ENCODE results near the gene KIAA1549. TPM values are rescaled to one million over a fixed set of nuclear protein-coding genes. Genes with fewer than 3 reads are reported as not detected.
"Not testable (repeated sequence)": the region's sequence is repeated elsewhere in the genome, so short reads cannot be mapped to it uniquely, and the experiment has no call there.

KIAA1549 gene
- total RNA-seq, 2 donors from 2014 or later: 3.7 to 8.8 TPM

DNA sequence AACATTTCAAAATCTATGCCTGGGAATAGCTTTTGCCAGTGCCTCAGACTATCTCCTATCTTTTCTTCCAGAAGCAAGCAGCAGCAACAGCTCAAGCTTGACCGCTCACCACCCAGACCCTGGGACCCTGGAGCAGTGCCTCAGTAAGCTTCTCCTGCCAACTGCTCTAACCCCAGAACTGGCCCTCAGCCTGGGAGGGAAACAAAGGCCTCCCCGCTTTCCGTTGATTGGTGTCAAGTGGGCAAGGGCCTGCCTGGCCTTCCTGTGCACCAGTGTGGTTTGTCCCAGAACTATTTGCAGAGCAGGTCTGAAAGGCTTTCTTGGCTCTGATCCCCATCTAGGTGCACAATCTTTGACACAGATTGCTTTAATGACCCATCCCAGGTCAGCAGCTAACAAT, 179.9 kb downstream of the KIAA1549 start:
- intact Hi-C loops (cut with DNase I): no loop called here
- Histone ChIP-seq H3K36me3 (no peaks in the 10 kb centered on the region), H3K27me3 (replicated peaks; ENCODE audit: insufficient read depth) (no peaks in the 10 kb centered on the region), H3K9me3 (no peaks in the 10 kb centered on the region), H3K27ac (no peak overlapping the region), H3K4me3 (no peak overlapping the region), H3K4me1 (replicated peaks) (no peaks in the 10 kb centered on the region)
- TF ChIP-seq POLR2AphosphoS5 (IDR thresholded peaks at IDR 0.05): no peak
- TF ChIP-seq POLR2A (IDR thresholded peaks at IDR 0.05): no peak
- TF ChIP-seq, protein P1, sequence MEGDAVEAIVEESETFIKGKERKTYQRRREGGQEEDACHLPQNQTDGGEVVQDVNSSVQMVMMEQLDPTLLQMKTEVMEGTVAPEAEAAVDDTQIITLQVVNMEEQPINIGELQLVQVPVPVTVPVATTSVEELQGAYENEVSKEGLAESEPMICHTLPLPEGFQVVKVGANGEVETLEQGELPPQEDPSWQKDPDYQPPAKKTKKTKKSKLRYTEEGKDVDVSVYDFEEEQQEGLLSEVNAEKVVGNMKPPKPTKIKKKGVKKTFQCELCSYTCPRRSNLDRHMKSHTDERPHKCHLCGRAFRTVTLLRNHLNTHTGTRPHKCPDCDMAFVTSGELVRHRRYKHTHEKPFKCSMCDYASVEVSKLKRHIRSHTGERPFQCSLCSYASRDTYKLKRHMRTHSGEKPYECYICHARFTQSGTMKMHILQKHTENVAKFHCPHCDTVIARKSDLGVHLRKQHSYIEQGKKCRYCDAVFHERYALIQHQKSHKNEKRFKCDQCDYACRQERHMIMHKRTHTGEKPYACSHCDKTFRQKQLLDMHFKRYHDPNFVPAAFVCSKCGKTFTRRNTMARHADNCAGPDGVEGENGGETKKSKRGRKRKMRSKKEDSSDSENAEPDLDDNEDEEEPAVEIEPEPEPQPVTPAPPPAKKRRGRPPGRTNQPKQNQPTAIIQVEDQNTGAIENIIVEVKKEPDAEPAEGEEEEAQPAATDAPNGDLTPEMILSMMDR (IDR thresholded peaks at IDR 0.05): no peak
- DNase-seq (ENCODE audit: low spot score): no peak
- WGBS: 91% methylated on average over 3 of the region's 3 CpGs

- no peak for TF ChIP-seq POLR2AphosphoS5 (IDR thresholded peaks at IDR 0.05)
- TF ChIP-seq, protein P1 (IDR thresholded peaks at IDR 0.05): no peak
- TF ChIP-seq POLR2A (IDR thresholded peaks at IDR 0.05): no peak
- H3K4me1 ChIP-seq (replicated peaks): no peaks in the 10 kb centered on the region
- H3K4me3 ChIP-seq: no peak overlapping the region
- H3K36me3 ChIP-seq: no peaks in the 10 kb centered on the region
- no peaks in the 10 kb centered on the region for H3K27me3 ChIP-seq (replicated peaks; ENCODE audit: insufficient read depth)
- no peak for DNase-seq (ENCODE audit: low spot score)
- 75% methylated on average over 7 of the region's 7 CpGs for WGBS
- intact Hi-C loops (cut with DNase I): no loop called here
- H3K27ac ChIP-seq: no peak overlapping the region
- H3K9me3 ChIP-seq: no peaks in the 10 kb centered on the region
Measured at GRCh38 chr7:138799336-138800000, 181.7 kb downstream of the KIAA1549 start.

- Histone ChIP-seq H3K4me3 (no peak overlapping the region), H3K27me3 (replicated peaks; ENCODE audit: insufficient read depth) (no peaks in the 10 kb centered on the region), H3K9me3 (no peaks in the 10 kb centered on the region), H3K27ac (no peak overlapping the region), H3K36me3 (no peaks in the 10 kb centered on the region), H3K4me1 (replicated peaks) (no peaks in the 10 kb centered on the region)
- TF ChIP-seq POLR2A (IDR thresholded peaks at IDR 0.05): no peak
- TF ChIP-seq POLR2AphosphoS5 (IDR thresholded peaks at IDR 0.05): no peak
- TF ChIP-seq, protein P1 (IDR thresholded peaks at IDR 0.05): no peak
- DNase-seq (ENCODE audit: low spot score): no peak
- 77% methylated on average over 5 of the region's 5 CpGs for WGBS
- intact Hi-C loops (cut with DNase I): no loop called here
Measured at GRCh38 chr7:138798836-138799235, 182.4 kb downstream of the KIAA1549 start.

- TF ChIP-seq POLR2AphosphoS5 (IDR thresholded peaks at IDR 0.05): no peak
- TF ChIP-seq, protein P1 (IDR thresholded peaks at IDR 0.05): no peak
- no peak for TF ChIP-seq POLR2A (IDR thresholded peaks at IDR 0.05)
- H3K4me3 ChIP-seq: no peak within 1 kb of the TSS
- DNase-seq (ENCODE audit: low spot score): no peak
- no peaks in the 10 kb centered on the region for H3K9me3 ChIP-seq
- intact Hi-C loops (cut with DNase I): no loop called here
- H3K4me1 ChIP-seq (replicated peaks): no peaks in the 10 kb centered on the region
- H3K27me3 ChIP-seq (replicated peaks; ENCODE audit: insufficient read depth): no peaks in the 10 kb centered on the region
- no peak within 1 kb of the TSS for H3K27ac ChIP-seq
- H3K36me3 ChIP-seq: no peaks in the 10 kb centered on the region
- WGBS: 6% methylated on average over 14 of the region's 14 CpGs
Measured at GRCh38 chr7:138797715-138798320, 183.4 kb downstream of the KIAA1549 start, which contains the start of the genes ATP6V0A4 and TMEM213. Gene ATP6V0A4, minus strand, starts transcription at chr7:138798196. Its CDS starts 26,949 bp downstream, at chr7:138771247. Gene TMEM213, plus strand, starts transcription at chr7:138797994. Its CDS starts 111 bp downstream, at chr7:138798105.

DNA sequence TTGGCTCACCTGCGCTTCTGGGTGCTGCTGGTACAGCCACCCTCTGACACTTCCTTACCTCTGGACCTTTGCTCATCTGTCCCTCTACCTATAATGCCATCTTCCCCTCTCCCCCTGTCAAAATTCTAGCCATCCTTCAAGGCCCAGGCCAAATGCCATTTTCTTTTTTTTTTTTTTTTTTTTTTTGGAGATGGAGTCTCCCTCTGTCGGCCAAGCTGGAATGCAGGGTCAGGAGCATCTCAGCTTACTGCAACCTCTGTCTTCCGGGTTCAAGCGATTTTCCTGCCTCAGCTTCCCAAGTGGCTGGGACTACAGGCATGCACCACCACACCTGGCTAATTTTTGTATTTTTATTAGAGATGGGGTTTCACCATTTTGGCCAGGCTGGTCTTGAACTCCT, 184.1 kb downstream of the KIAA1549 start:
- DNase-seq (ENCODE audit: low spot score); H3K36me3 ChIP-seq; H3K27ac ChIP-seq; H3K4me1 ChIP-seq (replicated peaks); intact Hi-C loops (cut with DNase I); H3K4me3 ChIP-seq; H3K27me3 ChIP-seq (replicated peaks; ENCODE audit: insufficient read depth); H3K9me3 ChIP-seq: not testable (repeated sequence)
- 83% methylated on average over 4 of the region's 4 CpGs for WGBS
